Transverse colon (tissue), 4 donors: ENCODE data around the gene SHC4. TPM values are rescaled to one million over a fixed set of nuclear protein-coding genes. Genes with fewer than 3 reads are reported as not detected.

ENCODE experiments used
- DNase-seq: peaks from one replicate; pipeline ENCODE4 v3.0.0-alpha.2; 2019
- H3K27ac ChIP-seq, 4 donors: fragments of 200-600 bp; sonication (generic); 2 replicates each; pipeline ENCODE4 v1.5.1; 2016 to 2018; ENCODE audit warnings: inconsistent platforms in 4 of 4
- H3K27me3 ChIP-seq: fragments of 200-600 bp; sonication (generic); 2 replicates; pipeline ENCODE4 v1.5.1; 2017; ENCODE audit warnings: inconsistent platforms
- H3K36me3 ChIP-seq, 4 donors: fragments of 200-600 bp; sonication (generic); 2 replicates each; pipeline ENCODE4 v1.5.1; 2017 to 2019; ENCODE audit warnings: inconsistent platforms in 4 of 4
- H3K4me1 ChIP-seq, 4 donors: fragments of 200-600 bp; sonication (generic); 2 replicates each; pipeline ENCODE4 v1.5.1; 2017 to 2020; ENCODE audit warnings: inconsistent platforms in 4 of 4
- H3K4me3 ChIP-seq, 4 donors: fragments of 200-600 bp; sonication (generic); 1 replicate in 1 of 4; 2 replicates in 3 of 4; pipeline versions ENCODE4 v1.5.1 to v1.6.1; 2017 to 2019; ENCODE audit warnings: inconsistent platforms in 4 of 4
- H3K9me3 ChIP-seq, 2 donors: fragments of 200-600 bp; sonication (generic); 2 replicates each; pipeline ENCODE4 v1.5.1; 2017 to 2019; ENCODE audit warnings: inconsistent platforms in 2 of 2
- CTCF ChIP-seq, 5 experiments: fragments of 200-600 bp in 3 of 5; fragments of 450-650 bp in 2 of 5; sonication (generic) in 3 of 5; IDR thresholded peaks; 1 replicate in 2 of 5; 2 replicates in 3 of 5; pipeline ENCODE4 v1.5.1; 2016 to 2017; ENCODE audit warnings: antibody characterized with exemption in 5 of 5, inconsistent platforms in 3 of 5, mild to moderate bottlenecking in 2 of 5, moderate library complexity in 1 of 5
- EP300 ChIP-seq: sonication (generic); formaldehyde crosslinking; IDR thresholded peaks from one replicate; pipeline ENCODE4 v1.6.1; 2017; ENCODE audit warnings: antibody characterized with exemption, low read depth
- POLR2A ChIP-seq: fragments of 450-650 bp; IDR thresholded peaks from one replicate; pipeline ENCODE4 v1.6.1; 2016; ENCODE audit warnings: antibody characterized with exemption, mild to moderate bottlenecking, moderate library complexity
- POLR2AphosphoS5 ChIP-seq, 3 donors: sonication (generic); formaldehyde crosslinking; IDR thresholded peaks; one replicate each; pipeline ENCODE4 v1.6.1; 2016; ENCODE audit warnings: antibody characterized with exemption in 3 of 3
- WGBS, 2 donors: methylation state at CpG; one replicate each; pipeline ENCODE4 v1.1.5; 2018; ENCODE audit warnings: low coverage in 1 of 2; 5-methylcytosine and 5-hydroxymethylcytosine counted together
- in situ Hi-C, 4 donors: fragments of 200-750 bp; cut with MboI; loops; one replicate each; pipeline versions ENCODE4 v1.15.0 to v1.15.1; 2017; ENCODE audit warnings: low sequenced_read_pairs in 3 of 4, low pct_ligation_motif_present in 1 of 4, low pct_unique_long_range_greater_than_20kb in 1 of 4
- intact Hi-C: fragments of 100-400 bp; cut with DNase I; formaldehyde crosslinking; loops from one replicate; pipeline ENCODE4 v1.15.1; 2023; ENCODE audit warnings: low total_unique reads
- total RNA-seq, 4 donors: library from RNA; depleted of rRNA; stranded (reverse); fragments of >200 nt; gene quantifications; one replicate each; pipeline ENCODE4 v1.1.0, GENCODE V29; 2016

SHC4 gene
- total RNA-seq, 4 donors from 2014 or later = 0.48 to 0.96 TPM; not detected in 2

- DNase-seq = no peak
- H3K27ac ChIP-seq = no peak overlapping the region
- in situ Hi-C loops = no loop called here
- H3K4me3 ChIP-seq = no peak overlapping the region
- H3K9me3 ChIP-seq = no peaks in the 10 kb centered on the region
- H3K27me3 ChIP-seq = peaks cover 4% of the 10 kb centered on the region
- 57 to 78% methylated on average over 10 of the region's 10 CpGs for WGBS, 2 donors
- intact Hi-C loops = no loop called here
- H3K36me3 ChIP-seq = no peaks in the 10 kb centered on the region
- TF ChIP-seq POLR2A (no peak), CTCF (IDR thresholded peaks at IDR 0.05) (no peak), POLR2AphosphoS5 (IDR thresholded peaks at IDR 0.05) (no peak), EP300 (no peak)
- H3K4me1 ChIP-seq = no peaks in the 10 kb centered on the region
These were observed 73.2 kb downstream of the SHC4 start for GRCh38 chr15:48890375-48890972.

GRCh38 chr15:48889925-48890324, 73.8 kb downstream of the SHC4 start:
- in situ Hi-C loops = no loop called here
- no peak for DNase-seq
- Histone ChIP-seq H3K36me3 (no peaks in the 10 kb centered on the region), H3K9me3 (no peaks in the 10 kb centered on the region), H3K27ac (no peak overlapping the region), H3K4me1 (no peaks in the 10 kb centered on the region), H3K27me3 (peaks cover 4% of the 10 kb centered on the region), H3K4me3 (no peak overlapping the region)
- TF ChIP-seq POLR2A (no peak), EP300 (no peak), CTCF (IDR thresholded peaks at IDR 0.05) (no peak), POLR2AphosphoS5 (IDR thresholded peaks at IDR 0.05) (no peak)
- WGBS, 2 donors = 85 to 100% methylated on average over 1 to 3 of the region's 3 CpGs
- intact Hi-C loops = no loop called here

GRCh38 chr15:48888836-48889235, 74.9 kb downstream of the SHC4 start:
- TF ChIP-seq POLR2A = no peak
- no peak for TF ChIP-seq POLR2AphosphoS5 (IDR thresholded peaks at IDR 0.05)
- TF ChIP-seq CTCF (IDR thresholded peaks at IDR 0.05) = no peak
- no peak for TF ChIP-seq EP300

GRCh38 chr15:48888191-48888590, 75.5 kb downstream of the SHC4 start:
- no peaks in the 10 kb centered on the region for H3K36me3 ChIP-seq
- TF ChIP-seq CTCF (IDR thresholded peaks at IDR 0.05) (no peak), POLR2AphosphoS5 (IDR thresholded peaks at IDR 0.05) (no peak), EP300 (no peak), POLR2A (no peak)
- WGBS, 2 donors = 78 to 80% methylated on average over 4 of the region's 4 CpGs
- DNase-seq = no peak
- in situ Hi-C loops (no loop called here), intact Hi-C loops (no loop called here)
- no peak overlapping the region for H3K27ac ChIP-seq
- H3K27me3 ChIP-seq = peaks cover 4% of the 10 kb centered on the region
- no peak overlapping the region for H3K4me3 ChIP-seq
- no peaks in the 10 kb centered on the region for H3K9me3 ChIP-seq
- no peaks in the 10 kb centered on the region for H3K4me1 ChIP-seq

More at GRCh38 chr15:48888836-48889235, 74.9 kb downstream of the SHC4 start:
- intact Hi-C loops (no loop called here), in situ Hi-C loops (no loop called here)
- no peaks in the 10 kb centered on the region for H3K36me3 ChIP-seq
- H3K27ac ChIP-seq = peak overlapping the region; percentile 5 to 40 (median 16)
- no peak for DNase-seq
- WGBS, 2 donors = 69 to 70% methylated on average over 1 of the region's 1 CpG
- no peaks in the 10 kb centered on the region for H3K9me3 ChIP-seq
- H3K4me3 ChIP-seq = no peak overlapping the region
- H3K27me3 ChIP-seq = peaks cover 4% of the 10 kb centered on the region
- H3K4me1 ChIP-seq = no peaks in the 10 kb centered on the region
